Kidney epithelial cell (primary cell): ENCODE results near the gene ZNF593. TPM values are rescaled to one million over a fixed set of nuclear protein-coding genes. Genes with fewer than 3 reads are reported as not detected.

Source experiments
- DNase-seq: peaks from one replicate; pipeline ENCODE4 v3.0.0-alpha.2; 2010; ENCODE audit warnings: low read depth
- H3K27me3 ChIP-seq: 2 replicates; pipeline ENCODE4 v1.6.0; 2011; ENCODE audit warnings: low read length; ENCODE audit not compliant: control insufficient read depth, insufficient read depth
- H3K36me3 ChIP-seq: 2 replicates; pipeline ENCODE4 v1.5.1; 2011; ENCODE audit warnings: low read length; ENCODE audit not compliant: control insufficient read depth, insufficient read depth
- H3K4me3 ChIP-seq: 2 replicates; pipeline ENCODE4 v1.5.1; 2011; ENCODE audit warnings: low read depth, mild to moderate bottlenecking, control low read depth, low read length
- CTCF ChIP-seq: IDR thresholded peaks from 2 replicates; pipeline ENCODE4 v1.5.1; 2011; ENCODE audit warnings: mild to moderate bottlenecking, moderate library complexity, low read length, control low read depth, inconsistent platforms; ENCODE audit not compliant: insufficient read depth, poor library complexity, severe bottlenecking
- total RNA-seq: library from RNA; depleted of rRNA; stranded (reverse); fragments of >200 nt; gene quantifications from 2 replicates; pipeline ENCODE4 v1.2.3, GENCODE V29; 2015

ZNF593 gene
- total RNA-seq, 1 donor from 2014 or later, result 53.0 TPM

GRCh38 chr1:26215246-26215645 lies 45.5 kb downstream of the ZNF593 start:
- no peak for DNase-seq
- Histone ChIP-seq H3K4me3 (no peak overlapping the region), H3K27me3 (no peaks in the 10 kb centered on the region), H3K36me3 (no peaks in the 10 kb centered on the region)
- no peak for TF ChIP-seq CTCF

DNA sequence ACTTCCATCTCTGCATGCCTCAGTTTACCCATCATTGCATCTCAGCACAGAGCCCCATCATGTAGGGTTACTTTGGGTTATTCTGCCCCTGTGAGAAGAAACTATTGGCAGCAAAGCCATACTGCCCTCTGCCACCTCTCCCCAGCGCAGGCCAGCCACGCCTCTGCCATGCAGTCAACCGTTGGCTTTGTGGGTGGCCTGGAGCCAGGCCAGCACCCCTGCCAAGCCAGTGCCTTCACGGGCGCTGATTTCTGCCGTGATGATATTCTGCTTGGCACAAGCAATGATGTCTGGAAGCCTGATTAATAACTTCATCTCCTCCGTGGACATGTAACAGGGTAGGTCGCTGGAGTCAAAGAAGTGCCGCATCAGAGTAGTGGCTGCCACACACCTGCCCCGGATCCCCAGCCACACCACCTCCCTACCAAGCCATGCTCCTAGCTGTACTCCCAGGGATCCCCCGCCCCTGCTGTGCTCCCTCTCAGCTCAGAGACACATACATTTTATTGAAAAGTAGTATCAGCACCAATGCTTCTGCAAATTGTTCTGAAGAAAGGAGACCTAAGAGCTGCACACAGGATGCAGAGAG lies 49.3 kb downstream of the ZNF593 start:
- DNase-seq, result no peak
- Histone ChIP-seq H3K27me3 (no peaks in the 10 kb centered on the region), H3K4me3 (no peak overlapping the region), H3K36me3 (no peaks in the 10 kb centered on the region)
- no peak for TF ChIP-seq CTCF

Other genes starting within 250 kb of the ZNF593 start
- gene PAFAH2, start 171.8 kb upstream of the ZNF593 start, total RNA-seq, result 20.8 and 23.1 TPM in 2 replicates
- gene EXTL1, start 148.1 kb upstream of the ZNF593 start, total RNA-seq, result 1.3 TPM in 1 of 2 replicates, not detected in the other
- 0.48 and 0.75 TPM in 2 replicates for gene SLC30A2, start 123.8 kb upstream of the ZNF593 start, total RNA-seq
- gene TRIM63, start 102.3 kb upstream of the ZNF593 start, total RNA-seq, result 0.14 TPM in 1 of 2 replicates, not detected in the other
- 6.6 and 6.8 TPM in 2 replicates for gene PDIK1L, start 58.1 kb upstream of the ZNF593 start, total RNA-seq
- gene FAM110D, start 10.8 kb upstream of the ZNF593 start, total RNA-seq, result 0.07 and 0.79 TPM in 2 replicates
- gene C1orf232, start 945 bp upstream of the ZNF593 start, total RNA-seq, result not detected in 2 replicates
- not detected in 2 replicates for gene ZNF593OS, start 1.9 kb downstream of the ZNF593 start, total RNA-seq
- gene CNKSR1, start 7.6 kb downstream of the ZNF593 start, total RNA-seq, result 15.2 and 16.8 TPM in 2 replicates
- gene CATSPER4, start 20.7 kb downstream of the ZNF593 start, total RNA-seq, result 0.04 TPM in 1 of 2 replicates, not detected in the other
- gene CEP85, start 64.3 kb downstream of the ZNF593 start, total RNA-seq, result 7.5 and 9.7 TPM in 2 replicates
- 113 and 133 TPM in 2 replicates for gene SH3BGRL3, start 110.2 kb downstream of the ZNF593 start, total RNA-seq
- 9.4 and 10.2 TPM in 2 replicates for gene UBXN11, start 136.7 kb downstream of the ZNF593 start, total RNA-seq
- gene CD52, start 148.1 kb downstream of the ZNF593 start, total RNA-seq, result 1.2 TPM in 1 of 2 replicates, not detected in the other
- gene CRYBG2, start 184.2 kb downstream of the ZNF593 start, total RNA-seq, result 2.7 and 18.6 TPM in 2 replicates
- gene ZNF683, start 202.8 kb downstream of the ZNF593 start, total RNA-seq, result not detected in 2 replicates
- not detected in 2 replicates for gene LIN28A, start 240.9 kb downstream of the ZNF593 start, total RNA-seq